H1 (cell line): Measurements from ENCODE around the gene GPLD1. TPM values are rescaled to one million over a fixed set of nuclear protein-coding genes. Genes with fewer than 3 reads are reported as not detected.

Source experiments
- ASH2L ChIP-seq: fragments of 200-600, 300-600 bp; sonication (generic); IDR thresholded peaks from one replicate; pipeline ENCODE4 v1.7.1; 2017; ENCODE audit warnings: low read length
- CHD2 ChIP-seq: IDR thresholded peaks from 2 replicates; pipeline ENCODE4 v1.6.1; 2012; ENCODE audit warnings: low read length, improper control_type of control experiment
- KDM5A ChIP-seq: fragments of 200-600 bp; IDR thresholded peaks from 2 replicates; pipeline ENCODE4 v1.7.1; 2012; ENCODE audit warnings: mild to moderate bottlenecking, low read length, inconsistent platforms, mixed read lengths
- SAP30 ChIP-seq: fragments of 300-600 bp; sonication (generic); IDR thresholded peaks from 2 replicates; pipeline ENCODE4 v1.7.1; 2012; ENCODE audit warnings: low read length, moderate library complexity, mild to moderate bottlenecking, inconsistent platforms; ENCODE audit not compliant: insufficient read depth, insufficient replicate concordance
- TCF12 ChIP-seq: IDR thresholded peaks from 2 replicates; pipeline ENCODE4 v1.6.1; 2011; ENCODE audit warnings: low read depth, mild to moderate bottlenecking, low read length
- polyA plus RNA-seq, 7 experiments: library from polyadenylated mRNA; depleted of rRNA in 3 of 7; stranded (reverse) in 5 of 7; unstranded in 2 of 7; fragments of >200 nt in 5 of 7; fragments of 200-250 nt in 2 of 7; gene quantifications; 1 replicate in 5 of 7; 2 replicates in 1 of 7; 4 replicates in 1 of 7; pipeline versions ENCODE4 v1.2.1 to v1.2.3, GENCODE V29; 2011 to 2013; ENCODE audit warnings: missing spikeins in 2 of 7, mixed read lengths in 2 of 7
- total RNA-seq: library from RNA; stranded (reverse); fragmentation: NEBNext Ultra II Directional; extraction: Animal tissue kit (Norgen Biotek cat#: 25700); gene quantifications from 2 replicates; pipeline ENCODE4 v1.2.1, GENCODE V29; 2021
- TF ChIP-seq, protein P1 (sequence below): IDR thresholded peaks from 2 replicates; pipeline ENCODE4 v1.6.1; 2012; ENCODE audit warnings: inconsistent platforms
- TF ChIP-seq, protein P2 (sequence below): fragments of 300-600 bp; sonication (generic); IDR thresholded peaks from 2 replicates; pipeline ENCODE4 v1.7.1; 2012; ENCODE audit warnings: low read length, moderate library complexity, mild to moderate bottlenecking, inconsistent platforms; ENCODE audit not compliant: insufficient replicate concordance

GPLD1 gene
- total and polyA plus RNA-seq, 2 of the 8 experiments (the other 6 are each of a cell fraction or from before 2014, with no cell fraction given), result 3.7 to 5.3 TPM

DNA sequence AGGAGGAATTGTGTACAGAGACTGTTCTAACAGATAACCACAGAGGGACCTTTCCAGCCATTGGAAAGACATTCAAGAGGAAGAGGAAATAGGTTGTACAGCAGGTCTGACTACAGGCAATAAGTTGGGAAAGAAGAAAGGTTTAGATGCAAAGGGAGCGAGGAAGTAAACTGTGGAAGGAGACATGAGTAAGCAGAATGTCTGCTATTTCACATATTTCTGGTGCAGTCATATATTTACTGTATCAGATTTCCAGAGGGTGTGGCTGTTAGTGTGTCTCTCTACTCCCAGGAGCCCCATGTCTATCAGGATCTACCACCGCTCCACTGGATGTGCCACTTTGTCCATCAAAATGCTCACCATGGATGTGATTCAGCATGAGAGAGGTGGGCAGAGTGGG lies 60.8 kb downstream of the GPLD1 start (continued):
- TF ChIP-seq ASH2L (no peak), SAP30 (no peak), TCF12 (no peak), CHD2 (no peak), KDM5A (no peak)
- TF ChIP-seq, protein P1, sequence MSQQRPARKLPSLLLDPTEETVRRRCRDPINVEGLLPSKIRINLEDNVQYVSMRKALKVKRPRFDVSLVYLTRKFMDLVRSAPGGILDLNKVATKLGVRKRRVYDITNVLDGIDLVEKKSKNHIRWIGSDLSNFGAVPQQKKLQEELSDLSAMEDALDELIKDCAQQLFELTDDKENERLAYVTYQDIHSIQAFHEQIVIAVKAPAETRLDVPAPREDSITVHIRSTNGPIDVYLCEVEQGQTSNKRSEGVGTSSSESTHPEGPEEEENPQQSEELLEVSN, result no peak
- TF ChIP-seq, protein P2, sequence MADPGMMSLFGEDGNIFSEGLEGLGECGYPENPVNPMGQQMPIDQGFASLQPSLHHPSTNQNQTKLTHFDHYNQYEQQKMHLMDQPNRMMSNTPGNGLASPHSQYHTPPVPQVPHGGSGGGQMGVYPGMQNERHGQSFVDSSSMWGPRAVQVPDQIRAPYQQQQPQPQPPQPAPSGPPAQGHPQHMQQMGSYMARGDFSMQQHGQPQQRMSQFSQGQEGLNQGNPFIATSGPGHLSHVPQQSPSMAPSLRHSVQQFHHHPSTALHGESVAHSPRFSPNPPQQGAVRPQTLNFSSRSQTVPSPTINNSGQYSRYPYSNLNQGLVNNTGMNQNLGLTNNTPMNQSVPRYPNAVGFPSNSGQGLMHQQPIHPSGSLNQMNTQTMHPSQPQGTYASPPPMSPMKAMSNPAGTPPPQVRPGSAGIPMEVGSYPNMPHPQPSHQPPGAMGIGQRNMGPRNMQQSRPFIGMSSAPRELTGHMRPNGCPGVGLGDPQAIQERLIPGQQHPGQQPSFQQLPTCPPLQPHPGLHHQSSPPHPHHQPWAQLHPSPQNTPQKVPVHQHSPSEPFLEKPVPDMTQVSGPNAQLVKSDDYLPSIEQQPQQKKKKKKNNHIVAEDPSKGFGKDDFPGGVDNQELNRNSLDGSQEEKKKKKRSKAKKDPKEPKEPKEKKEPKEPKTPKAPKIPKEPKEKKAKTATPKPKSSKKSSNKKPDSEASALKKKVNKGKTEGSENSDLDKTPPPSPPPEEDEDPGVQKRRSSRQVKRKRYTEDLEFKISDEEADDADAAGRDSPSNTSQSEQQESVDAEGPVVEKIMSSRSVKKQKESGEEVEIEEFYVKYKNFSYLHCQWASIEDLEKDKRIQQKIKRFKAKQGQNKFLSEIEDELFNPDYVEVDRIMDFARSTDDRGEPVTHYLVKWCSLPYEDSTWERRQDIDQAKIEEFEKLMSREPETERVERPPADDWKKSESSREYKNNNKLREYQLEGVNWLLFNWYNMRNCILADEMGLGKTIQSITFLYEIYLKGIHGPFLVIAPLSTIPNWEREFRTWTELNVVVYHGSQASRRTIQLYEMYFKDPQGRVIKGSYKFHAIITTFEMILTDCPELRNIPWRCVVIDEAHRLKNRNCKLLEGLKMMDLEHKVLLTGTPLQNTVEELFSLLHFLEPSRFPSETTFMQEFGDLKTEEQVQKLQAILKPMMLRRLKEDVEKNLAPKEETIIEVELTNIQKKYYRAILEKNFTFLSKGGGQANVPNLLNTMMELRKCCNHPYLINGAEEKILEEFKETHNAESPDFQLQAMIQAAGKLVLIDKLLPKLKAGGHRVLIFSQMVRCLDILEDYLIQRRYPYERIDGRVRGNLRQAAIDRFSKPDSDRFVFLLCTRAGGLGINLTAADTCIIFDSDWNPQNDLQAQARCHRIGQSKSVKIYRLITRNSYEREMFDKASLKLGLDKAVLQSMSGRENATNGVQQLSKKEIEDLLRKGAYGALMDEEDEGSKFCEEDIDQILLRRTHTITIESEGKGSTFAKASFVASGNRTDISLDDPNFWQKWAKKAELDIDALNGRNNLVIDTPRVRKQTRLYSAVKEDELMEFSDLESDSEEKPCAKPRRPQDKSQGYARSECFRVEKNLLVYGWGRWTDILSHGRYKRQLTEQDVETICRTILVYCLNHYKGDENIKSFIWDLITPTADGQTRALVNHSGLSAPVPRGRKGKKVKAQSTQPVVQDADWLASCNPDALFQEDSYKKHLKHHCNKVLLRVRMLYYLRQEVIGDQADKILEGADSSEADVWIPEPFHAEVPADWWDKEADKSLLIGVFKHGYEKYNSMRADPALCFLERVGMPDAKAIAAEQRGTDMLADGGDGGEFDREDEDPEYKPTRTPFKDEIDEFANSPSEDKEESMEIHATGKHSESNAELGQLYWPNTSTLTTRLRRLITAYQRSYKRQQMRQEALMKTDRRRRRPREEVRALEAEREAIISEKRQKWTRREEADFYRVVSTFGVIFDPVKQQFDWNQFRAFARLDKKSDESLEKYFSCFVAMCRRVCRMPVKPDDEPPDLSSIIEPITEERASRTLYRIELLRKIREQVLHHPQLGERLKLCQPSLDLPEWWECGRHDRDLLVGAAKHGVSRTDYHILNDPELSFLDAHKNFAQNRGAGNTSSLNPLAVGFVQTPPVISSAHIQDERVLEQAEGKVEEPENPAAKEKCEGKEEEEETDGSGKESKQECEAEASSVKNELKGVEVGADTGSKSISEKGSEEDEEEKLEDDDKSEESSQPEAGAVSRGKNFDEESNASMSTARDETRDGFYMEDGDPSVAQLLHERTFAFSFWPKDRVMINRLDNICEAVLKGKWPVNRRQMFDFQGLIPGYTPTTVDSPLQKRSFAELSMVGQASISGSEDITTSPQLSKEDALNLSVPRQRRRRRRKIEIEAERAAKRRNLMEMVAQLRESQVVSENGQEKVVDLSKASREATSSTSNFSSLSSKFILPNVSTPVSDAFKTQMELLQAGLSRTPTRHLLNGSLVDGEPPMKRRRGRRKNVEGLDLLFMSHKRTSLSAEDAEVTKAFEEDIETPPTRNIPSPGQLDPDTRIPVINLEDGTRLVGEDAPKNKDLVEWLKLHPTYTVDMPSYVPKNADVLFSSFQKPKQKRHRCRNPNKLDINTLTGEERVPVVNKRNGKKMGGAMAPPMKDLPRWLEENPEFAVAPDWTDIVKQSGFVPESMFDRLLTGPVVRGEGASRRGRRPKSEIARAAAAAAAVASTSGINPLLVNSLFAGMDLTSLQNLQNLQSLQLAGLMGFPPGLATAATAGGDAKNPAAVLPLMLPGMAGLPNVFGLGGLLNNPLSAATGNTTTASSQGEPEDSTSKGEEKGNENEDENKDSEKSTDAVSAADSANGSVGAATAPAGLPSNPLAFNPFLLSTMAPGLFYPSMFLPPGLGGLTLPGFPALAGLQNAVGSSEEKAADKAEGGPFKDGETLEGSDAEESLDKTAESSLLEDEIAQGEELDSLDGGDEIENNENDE, result no peak
